Stimulated activated CD8-positive, alpha-beta memory T cell treated with anti-CD3 and anti-CD28 coated beads, Interleukin-7, amount 100 ng/mL, for 24 hours (primary cell): ENCODE measurements around the gene ZNF783.
"Not testable (repeated sequence)": the region's sequence is repeated elsewhere in the genome, so short reads cannot be mapped to it uniquely, and the experiment has no call there.

ENCODE experiments used
- DNase-seq: peaks from one replicate; pipeline ENCODE4 v3.0.0-alpha.2; 2020; ENCODE audit warnings: low read depth

ZNF783 gene

DNA sequence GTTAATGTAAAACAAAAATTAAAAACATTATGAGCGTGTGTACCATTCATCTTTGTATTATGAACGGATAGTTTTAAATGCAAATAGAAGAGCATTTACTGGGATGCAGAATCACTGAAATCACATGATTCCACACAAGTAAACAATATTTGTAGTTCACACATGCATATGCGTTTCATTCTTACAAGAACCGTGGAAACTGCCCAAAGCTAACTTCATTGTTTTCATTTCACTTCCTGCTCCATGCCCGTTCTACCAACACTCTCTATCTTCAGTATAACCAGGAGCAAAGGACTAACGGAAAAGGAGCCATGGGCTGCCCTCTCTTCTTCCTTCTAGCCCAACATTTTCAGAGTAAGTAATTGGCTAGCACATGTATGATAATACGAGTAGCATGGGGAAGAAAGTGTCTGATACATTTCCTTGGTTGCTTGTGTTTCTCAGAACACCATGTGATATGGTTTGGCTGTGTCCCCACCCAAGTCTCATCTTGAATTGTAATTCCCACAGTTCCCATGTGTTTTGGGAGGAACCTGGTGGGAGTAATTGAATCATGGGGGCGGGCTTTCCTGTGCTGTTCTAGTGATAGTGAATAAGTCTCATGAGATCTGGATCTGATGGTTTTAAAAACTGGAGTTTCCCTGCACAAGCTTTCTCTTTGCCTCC, 38.8 kb downstream of the ZNF783 start:
- DNase-seq: no peak

DNA sequence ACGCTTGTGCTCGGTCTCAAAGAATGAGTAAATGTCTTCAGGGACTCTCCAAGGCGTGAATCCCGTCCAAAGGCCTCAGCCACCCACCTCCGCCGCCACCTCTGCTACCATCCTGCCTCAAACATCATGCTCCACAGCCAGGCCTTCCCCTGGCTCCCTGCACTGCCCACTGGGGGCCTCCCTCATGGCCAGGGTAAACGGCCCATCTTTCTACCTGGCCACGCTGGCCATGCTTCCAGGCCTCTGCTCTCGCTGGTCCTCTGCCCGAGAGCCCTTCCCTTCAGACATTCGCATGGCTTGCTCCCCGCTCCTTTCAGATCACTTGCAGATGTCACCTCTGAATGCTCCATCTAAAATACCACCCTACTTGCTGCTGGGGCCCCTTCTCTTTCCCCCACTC, 40.2 kb downstream of the ZNF783 start:
- DNase-seq: no peak

DNA sequence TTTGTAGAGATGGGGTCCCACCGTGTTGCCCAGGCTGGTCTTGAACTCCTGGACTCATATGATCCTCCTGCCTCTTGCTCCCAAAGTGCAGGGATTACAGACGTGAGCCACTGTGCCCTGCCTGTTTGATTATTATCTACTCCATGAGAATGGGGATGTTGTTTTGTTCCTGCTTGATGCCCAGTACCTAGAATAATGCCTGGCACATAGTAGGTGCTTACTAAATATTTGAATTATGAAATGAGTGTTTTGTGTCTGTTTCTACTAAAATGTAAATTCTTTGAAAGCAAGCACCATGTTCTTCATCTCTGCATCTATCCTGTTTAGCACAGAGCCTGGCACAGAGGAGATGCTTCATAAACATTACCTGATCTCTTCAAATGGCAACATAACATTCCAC, 40.9 kb downstream of the ZNF783 start:
- no peak for DNase-seq

DNA sequence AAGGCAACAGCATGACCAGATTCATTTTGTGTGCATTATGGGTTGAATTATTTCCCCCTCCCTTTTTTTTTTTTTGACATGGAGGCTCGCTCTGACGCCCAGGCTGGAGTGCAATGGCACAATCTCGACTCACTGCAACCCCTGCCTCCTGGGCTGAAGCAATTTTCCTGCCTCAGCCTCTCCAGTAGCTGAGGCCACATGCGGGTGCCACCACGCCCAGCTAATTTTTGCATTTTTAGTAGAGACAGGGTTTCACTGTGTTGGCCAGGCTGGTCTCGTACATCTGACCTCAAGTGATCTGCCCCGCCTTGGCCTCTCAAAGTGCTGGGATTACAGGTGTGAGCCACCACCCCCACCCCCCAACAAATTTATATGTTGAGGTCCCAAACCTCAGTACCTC, 42.0 kb downstream of the ZNF783 start:
- no peak for DNase-seq

DNA sequence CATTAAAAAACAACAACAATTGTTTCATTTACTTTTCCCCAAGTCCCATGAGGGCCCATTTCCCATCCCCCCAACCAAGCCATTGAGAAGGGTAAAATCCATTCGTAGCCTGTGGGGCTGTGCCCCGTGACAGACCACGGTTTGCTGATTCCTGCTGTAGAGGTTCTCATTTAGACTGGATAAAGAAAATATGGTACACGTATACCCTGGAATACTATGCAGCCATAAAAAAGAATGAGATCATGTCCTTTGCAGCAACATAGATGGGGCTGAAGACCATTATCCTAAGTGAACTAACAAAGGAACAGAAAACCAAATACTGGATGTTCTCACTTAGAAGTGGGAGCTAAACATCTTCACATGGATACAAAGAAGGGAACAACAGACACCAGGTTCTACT, 44.9 kb downstream of the ZNF783 start:
- DNase-seq: no peak

DNA sequence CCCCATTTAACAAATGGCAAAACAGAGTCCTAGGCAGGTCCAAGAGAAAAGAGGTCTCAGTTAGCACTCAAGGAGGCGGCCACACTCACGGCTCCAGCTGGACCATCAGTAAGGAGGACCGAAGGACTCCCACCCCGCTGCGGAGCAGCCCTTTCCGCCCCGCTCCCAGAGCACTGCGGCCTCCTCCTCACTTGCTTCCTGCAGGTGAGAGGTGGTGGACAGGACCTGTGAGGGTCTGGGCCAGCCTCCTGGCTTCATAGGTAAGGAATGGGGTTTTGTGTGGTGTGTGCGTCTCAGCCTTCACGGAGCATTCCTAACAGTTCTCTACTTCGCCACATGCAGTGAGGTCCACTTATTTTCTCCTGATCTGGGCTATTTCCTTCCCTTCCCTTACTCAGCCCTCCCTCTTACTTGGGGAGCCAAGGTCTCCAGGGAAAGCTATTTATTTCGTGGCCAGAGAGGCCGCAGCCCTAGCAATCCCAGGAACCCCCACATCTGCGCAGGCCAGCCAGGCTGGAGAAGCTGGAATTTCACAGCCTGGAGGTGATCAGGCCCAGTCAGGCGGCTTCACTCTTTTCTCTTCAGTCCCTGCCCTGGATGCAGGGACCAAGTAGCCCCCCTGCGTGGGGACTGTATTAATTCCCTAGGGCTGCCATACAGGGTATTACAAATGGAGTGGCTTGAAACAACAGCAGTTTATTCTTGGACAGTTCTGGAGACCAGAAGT, 45.9 kb downstream of the ZNF783 start:
- no peak for DNase-seq

DNA sequence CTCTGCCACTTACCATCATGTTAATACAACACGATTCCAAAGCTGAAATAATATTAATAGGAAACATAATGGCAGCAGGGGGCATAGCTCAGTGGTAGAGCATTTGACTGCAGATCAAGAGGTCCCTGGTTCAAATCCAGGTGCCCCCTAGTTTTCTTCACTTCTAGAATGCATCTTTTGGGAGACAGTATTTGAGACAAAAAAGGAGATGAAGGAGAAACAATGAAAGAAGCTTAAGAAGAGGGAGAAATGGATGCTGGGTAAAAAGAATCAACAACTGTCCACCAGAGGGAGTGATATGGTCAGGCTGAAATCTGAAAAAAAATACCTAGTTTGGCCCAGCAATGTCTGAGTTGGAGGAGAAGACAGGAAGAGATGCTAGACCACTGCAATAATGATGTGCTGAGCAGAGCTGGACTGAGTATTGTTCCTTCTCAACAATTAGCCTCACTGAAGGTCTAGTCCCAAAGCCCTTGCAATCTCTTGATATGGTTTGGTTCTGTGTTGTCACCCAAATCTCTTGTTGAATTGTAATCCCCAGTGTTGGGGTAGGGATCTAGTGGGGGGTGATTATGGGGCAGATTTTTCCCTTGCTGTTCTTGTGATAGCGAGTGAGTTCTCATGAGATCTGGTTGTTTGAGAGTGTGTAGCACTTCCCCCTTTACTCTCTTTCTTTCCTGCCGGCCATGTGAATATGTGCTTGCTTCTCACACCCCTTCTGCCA, 48.3 kb downstream of the ZNF783 start:
- DNase-seq: no peak

DNA sequence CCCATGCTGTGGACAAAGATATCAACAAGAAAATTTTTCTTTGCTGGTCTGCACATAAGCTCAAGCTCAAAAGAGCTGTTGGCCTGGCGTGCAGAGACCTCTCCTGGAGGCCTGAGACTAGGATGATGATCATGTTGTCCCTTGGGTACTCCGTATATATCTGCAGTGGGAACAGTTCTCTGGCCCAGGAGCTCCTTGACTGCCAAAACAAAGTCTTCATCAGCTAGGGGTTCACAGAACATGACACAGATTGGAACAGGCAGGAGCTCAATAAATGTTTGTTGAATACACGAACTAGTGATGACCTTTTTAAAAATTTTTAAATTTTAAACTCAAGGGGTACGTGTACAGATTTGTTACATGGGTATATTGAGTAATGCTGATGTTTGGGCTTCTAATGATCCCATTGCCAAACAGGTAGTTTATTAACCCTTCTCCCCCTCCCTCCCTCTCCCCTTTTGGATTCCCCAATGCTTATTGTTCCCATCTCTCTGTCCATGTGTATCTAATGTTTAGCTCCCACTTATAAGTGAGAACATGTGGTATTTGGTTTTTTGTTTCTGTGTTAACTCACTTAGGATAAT, 49.1 kb downstream of the ZNF783 start:
- DNase-seq: no peak

DNA sequence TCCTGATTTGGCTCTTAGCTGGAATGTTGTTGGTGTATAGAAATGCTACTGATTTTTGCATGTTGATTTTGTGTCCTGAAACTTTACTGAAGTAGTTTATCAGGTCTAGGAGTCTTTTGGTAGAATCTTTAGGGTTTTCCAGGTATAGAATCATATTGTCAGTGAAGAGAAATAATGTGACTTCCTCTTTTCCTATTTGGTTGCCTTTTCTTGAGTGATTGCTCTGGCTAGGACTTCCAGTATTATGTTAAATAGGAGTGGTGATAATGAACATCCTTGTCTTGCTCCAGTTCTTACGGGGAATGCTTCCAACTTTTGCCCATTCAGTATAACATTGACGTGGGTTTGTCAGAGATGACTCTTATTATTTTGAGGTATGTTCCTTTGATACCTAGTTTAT, 52.0 kb downstream of the ZNF783 start:
- DNase-seq: no peak

DNA sequence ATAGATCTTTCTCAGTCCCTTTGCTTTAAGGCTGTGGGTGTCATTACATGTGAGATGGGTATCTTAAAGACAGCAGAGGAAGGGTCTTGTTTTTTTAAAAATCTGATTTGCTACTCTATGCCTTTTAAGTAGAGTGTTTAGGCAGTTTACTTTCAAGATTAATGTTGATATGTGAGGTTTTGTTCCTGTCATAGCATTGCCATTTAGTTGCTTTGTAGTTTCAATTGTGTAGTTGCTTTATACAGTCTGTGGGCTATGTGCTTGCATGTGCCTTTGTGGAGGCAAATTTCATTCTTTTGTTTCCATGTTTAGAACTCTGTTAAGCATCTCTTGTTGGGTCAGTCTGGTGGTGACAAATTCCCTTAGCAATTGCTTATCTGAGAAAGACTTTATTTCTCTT, 54.6 kb downstream of the ZNF783 start:
- DNase-seq: no peak

DNA sequence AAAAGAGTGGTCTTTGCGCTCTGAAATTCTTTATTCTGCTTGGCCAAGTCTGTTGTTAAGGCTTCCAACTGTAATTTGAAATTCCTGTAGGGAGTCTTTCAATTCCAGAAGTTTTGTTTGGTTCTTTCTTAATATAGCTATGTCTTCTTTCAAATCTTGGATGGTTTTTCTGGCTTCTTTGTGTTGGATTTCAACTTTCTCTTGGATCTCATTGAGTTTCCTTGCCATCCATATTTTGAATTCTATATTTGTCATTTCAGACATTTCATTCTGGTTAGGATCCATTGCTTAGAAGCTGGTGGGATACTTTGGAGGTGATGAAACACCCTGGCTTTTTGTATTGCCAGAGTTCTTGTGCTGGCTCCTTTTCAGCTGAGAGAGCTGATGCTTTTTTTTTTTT, 55.5 kb downstream of the ZNF783 start:
- no peak for DNase-seq

DNA sequence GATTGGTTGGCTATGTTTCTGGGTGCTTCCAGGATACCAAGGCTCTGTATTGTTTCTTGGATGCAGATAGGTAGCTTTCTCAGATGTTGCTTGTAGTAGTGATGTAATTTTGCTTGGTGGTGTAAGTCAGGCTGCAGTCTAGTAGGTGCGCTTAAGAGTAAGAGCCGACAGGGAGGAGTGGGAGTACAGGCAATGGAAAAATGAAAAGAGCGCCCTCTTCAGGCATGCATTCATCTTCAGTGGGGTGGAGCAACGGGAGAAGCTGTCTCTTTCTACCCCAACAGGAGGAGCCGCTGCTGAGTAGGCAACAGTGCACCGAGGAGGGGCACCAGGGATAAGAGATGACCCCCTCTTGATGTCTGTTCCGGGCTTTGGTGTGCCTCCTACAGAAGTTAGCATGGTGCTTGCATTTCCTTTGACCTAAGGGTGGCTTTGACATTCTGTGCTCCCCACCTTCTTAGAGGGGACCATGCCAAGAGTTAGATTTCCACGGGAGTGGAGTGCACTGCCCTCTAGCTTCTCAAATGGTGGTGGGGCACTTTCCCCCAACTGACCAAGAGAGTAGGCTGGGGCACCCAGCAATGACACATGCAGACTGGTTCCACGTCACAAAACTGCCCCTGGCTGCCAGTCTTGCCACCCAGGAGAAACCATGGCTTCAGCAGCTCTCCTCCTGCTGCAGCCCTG, 56.1 kb downstream of the ZNF783 start:
- DNase-seq: no peak

DNA sequence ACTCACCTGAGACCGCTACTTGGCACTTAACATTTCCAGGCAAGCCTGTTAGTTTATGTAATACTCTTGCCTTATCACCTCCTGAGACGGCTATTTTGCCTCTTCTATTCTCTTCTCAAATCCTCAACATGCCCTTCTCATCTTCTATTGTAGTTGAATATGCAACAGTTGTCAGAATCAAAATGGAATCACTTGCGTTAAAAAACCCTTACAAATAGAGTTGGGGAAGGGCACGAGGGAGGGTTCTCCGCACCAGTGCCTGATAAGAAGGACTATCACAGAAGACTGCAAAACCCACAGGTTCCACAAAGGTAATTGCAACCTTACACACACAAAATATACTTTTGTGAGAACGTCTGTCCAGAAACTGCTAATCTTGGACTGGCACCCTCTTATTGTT, 57.4 kb downstream of the ZNF783 start:
- DNase-seq: no peak

DNA sequence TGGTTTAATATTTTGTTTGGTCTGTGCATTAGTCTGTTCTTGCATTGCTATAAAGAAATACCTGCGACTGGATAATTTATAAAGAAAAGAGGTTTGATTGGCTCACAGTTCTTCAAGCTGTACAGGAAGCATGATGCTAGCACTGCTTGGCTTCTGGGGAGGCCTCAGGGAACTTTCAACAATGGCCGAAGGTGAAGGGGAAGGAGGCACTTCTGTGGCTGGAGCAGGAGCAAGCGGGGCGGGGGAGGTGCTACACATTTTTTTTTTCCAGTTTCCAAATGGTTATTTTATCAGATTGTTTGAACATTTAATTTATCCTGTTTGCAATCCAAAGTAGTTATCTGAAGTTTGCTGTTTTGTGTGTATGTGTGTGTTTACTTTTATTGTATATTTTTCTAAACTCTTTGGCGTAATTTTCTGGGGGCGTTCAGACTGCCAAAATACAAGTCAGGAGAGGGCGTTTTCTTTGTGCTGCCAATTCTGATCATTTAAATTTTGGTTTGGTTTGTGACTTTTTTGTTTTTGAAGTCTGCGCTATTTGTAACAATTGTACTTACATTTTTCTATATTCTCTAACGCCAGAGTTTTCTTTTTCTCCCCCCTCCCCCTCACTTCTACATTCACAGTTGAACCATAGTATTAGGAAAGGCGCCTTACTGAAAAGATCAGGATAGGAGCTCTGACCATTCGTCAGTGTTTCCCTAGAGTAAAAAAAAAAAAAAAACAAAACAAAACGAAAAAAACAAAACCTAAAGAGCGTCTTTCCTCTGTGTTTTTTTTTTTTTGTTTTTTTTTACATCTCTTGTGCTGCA, 58.5 kb downstream of the ZNF783 start:
- DNase-seq: no peak

DNA sequence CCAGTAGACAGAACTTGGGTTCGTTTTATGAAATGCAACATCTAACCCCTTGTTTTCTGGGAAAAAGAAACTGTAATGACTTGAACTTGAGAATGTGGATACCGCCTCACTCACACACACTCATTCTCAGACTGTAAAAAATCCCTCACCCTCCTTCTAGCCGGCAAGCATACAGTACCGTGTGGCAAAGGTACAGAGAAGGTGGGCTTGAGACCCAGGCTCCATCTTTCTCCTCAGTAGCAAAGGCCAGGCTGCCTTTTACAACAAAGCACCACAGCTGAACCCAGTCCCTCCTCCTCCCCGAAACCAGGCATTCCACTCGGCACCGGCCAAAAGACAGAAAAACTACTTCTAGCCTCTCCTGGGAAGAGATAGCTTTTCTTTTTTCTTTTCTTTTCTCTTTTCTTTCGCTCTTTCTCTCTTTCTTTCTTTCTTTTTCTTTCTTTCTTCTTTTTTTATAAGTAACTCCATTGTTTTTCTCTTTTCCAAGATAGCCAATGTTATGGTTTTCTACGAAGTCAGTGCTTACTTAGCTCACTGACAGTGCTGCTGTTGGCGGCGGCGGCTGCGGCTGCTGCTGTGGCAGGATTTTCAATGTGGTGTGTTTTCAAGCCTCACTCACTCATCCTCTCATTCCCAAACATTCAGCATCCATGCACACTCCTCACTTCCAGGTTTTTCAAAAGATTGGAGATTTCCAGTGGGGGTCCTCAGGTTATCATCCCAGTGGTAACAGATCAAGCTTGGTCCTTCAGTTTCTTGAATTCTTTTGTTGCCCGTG, 59.3 kb downstream of the ZNF783 start:
- not testable (repeated sequence) for DNase-seq

DNA sequence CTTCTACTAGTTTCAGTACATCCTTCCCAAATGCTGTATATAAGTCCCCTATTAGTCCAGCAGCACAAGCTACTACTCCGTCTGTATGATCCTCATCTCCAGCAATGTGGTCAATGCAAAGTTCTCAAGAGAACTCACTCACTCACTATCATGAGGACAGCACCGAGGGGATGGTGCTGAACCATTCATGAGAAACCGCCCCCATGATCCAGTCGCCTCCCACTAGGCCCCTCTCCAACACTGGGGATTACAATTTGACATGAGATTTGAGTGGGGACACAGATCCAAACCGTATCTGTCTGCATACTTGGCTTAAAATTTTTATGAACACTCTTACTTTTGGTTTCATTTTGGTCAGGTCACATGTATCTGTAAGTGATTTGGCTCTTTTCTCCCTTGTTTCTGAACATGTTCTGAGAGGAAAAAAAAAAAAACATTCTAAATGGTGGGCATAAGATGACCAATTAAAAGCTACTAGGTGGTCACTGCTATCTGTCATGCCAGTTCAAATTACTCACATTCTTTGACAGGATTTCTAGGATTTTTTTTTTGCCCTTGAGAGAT, 60.1 kb downstream of the ZNF783 start:
- no peak for DNase-seq

DNA sequence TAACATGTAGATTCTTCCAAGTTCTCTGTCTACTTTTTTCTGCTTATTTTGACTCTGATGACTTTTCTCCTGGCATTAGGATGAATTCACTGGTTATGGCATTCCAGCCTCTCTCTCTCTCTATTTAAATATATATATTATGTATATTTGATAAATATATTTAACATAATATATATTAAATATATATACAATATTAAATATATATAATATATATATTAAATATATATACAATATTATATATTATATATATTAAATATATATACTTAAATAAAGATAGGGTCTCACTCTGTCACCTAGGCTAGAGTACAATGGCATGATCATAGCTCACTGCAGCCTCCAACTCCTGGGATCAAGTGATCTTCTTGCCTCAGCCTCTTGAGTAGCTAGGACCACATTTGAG, 60.7 kb downstream of the ZNF783 start:
- DNase-seq: no peak

DNA sequence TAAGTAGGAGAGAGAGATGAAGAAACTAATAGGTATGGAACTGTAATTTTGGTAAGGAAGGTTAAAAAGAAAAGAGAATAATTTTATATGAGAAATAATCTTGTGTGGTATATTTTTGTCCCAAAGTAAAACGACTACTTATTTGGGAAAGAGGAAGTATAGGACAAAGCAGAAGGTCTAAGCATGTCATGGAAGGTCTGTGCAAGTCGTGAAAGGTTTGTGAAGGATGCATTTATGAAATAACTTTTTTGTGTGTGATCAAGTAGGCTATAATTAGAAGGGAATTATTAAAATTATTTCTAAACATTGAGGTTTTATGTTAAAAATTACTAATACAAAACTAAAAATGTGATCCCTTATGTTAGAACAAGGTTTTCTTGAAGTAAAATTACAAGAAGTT, 63.3 kb downstream of the ZNF783 start:
- DNase-seq: no peak

DNA sequence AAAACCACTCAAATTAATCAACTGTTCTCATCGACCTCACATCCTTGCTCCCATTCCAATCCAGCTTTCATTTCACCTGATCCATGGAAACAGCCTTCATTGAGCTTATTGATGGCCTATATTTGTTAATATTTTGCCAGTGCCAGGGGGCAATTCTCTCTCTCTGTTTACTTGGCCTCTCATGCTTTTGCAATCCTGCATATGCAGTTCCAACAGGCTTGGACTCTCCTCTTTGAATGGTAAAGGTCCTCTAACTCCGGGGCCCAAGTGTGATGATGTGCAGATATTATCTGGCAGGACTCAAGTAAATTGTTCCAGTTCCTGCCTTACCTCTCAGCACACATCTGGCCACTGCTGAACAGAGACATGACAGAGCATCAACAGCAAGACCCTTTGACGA, 67.3 kb downstream of the ZNF783 start:
- no peak for DNase-seq

DNA sequence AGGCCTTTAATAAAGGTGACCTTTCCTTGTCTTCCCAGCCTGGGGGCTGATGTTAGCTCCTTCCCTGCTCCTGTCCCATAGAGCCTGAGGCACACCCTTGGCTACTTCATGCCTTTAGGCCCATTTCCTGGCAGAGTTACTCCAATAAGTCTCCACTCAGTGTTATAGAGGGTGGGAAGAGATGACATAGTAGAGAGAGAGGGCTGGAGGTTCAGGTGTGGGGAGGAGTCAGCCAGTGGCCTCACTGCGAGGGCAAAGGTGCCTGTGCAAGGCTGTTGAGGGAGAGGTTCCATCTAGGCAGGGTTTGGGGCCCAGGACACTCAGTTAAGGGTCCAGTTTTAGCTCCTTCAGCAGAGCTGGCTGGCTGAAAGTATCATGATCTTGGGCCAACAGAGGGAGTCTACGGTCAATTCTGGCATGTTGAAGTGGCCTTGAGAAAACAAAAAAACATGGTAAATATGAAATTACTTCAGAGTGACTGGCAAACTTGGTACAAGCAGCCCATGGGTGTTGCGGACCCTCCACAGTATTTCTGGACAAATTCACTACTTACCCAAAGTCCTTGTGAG, 67.9 kb downstream of the ZNF783 start:
- no peak for DNase-seq
